ENCODE results near the gene PLAGL2.

The PLAGL2 gene

GRCh38 chr20:32192698-32193097 lies 14.8 kb downstream of the PLAGL2 start:
- H3K23ac ChIP-seq (ENCODE audit: low read length in 2 of 2), result no peak overlapping the region
- H2BK12ac ChIP-seq (ENCODE audit: low read length in 2 of 2), result no peak overlapping the region
- H3K9me3 ChIP-seq (ENCODE audit: control insufficient read depth, low read length), result no peaks in the 10 kb centered on the region
- no peak overlapping the region for H3K4ac ChIP-seq (ENCODE audit: low read depth in 1 of 2, low read length in 2 of 2)
- H3K18ac ChIP-seq (ENCODE audit: low read depth in 1 of 2, low read length in 2 of 2), result no peak overlapping the region
- H2AK5ac ChIP-seq (ENCODE audit: low read length, severe bottlenecking), result no peak overlapping the region
- H4K8ac ChIP-seq (ENCODE audit: low read length), result no peak overlapping the region
- peaks cover 22% of the 10 kb centered on the region for H3K4me1 ChIP-seq (ENCODE audit: control insufficient read depth, insufficient read depth, low read depth, low read length)
- no peak overlapping the region for H3K4me2 ChIP-seq (ENCODE audit: low read length, poor library complexity, severe bottlenecking)
- no peak overlapping the region for H2BK5ac ChIP-seq (ENCODE audit: low read depth, low read length, poor library complexity, severe bottlenecking)
- no peak overlapping the region for H4K91ac ChIP-seq (ENCODE audit: low read length)
- no peak overlapping the region for H2BK120ac ChIP-seq (ENCODE audit: low read depth, low read length)
- no peak overlapping the region for H2AFZ ChIP-seq (ENCODE audit: low read depth, low read length)
- H3K27me3 ChIP-seq (ENCODE audit: control insufficient read depth in 1 of 2, insufficient read depth in 1 of 2, low read length in 2 of 2), result no peaks in the 10 kb centered on the region
- H3K36me3 ChIP-seq (ENCODE audit: control insufficient read depth in 1 of 2, insufficient read depth in 2 of 2, low read depth in 1 of 2, low read length in 2 of 2), result peaks cover 32 to 54% of the 10 kb centered on the region in 2 experiments
- DNase-seq, result no peak
- H3K14ac ChIP-seq (ENCODE audit: low read length in 2 of 2), result no peak overlapping the region
- H2BK15ac ChIP-seq (ENCODE audit: low read depth, poor library complexity, severe bottlenecking), result no peak overlapping the region
- H3K9ac ChIP-seq (ENCODE audit: low read length), result no peak overlapping the region
- no peak overlapping the region for H3K4me3 ChIP-seq (ENCODE audit: insufficient read depth in 1 of 2, low read depth in 1 of 2, low read length in 2 of 2)
- no peak overlapping the region for H3K27ac ChIP-seq (ENCODE audit: low read length, poor library complexity, severe bottlenecking)
- peaks cover 50% of the 10 kb centered on the region for H3K79me1 ChIP-seq (replicated peaks; ENCODE audit: low read length, poor library complexity, severe bottlenecking)
- 94% methylated on average over 3 of the region's 3 CpGs for WGBS

- Histone ChIP-seq H4K91ac (ENCODE audit: low read length) (no peak overlapping the region), H2AK5ac (ENCODE audit: low read length, severe bottlenecking) (no peak overlapping the region), H3K79me1 (replicated peaks; ENCODE audit: low read length, poor library complexity, severe bottlenecking) (peaks cover 48% of the 10 kb centered on the region), H3K27me3 (ENCODE audit: control insufficient read depth in 1 of 2, insufficient read depth in 1 of 2, low read length in 2 of 2) (no peaks in the 10 kb centered on the region), H4K8ac (ENCODE audit: low read length) (no peak overlapping the region), H3K4ac (ENCODE audit: low read depth in 1 of 2, low read length in 2 of 2) (no peak overlapping the region), H3K36me3 (ENCODE audit: control insufficient read depth in 1 of 2, insufficient read depth in 2 of 2, low read depth in 1 of 2, low read length in 2 of 2) (peaks cover 24 to 47% of the 10 kb centered on the region in 2 experiments), H3K4me2 (ENCODE audit: low read length, poor library complexity, severe bottlenecking) (no peak overlapping the region), H3K4me1 (ENCODE audit: control insufficient read depth, insufficient read depth, low read depth, low read length) (peaks cover 22% of the 10 kb centered on the region), H3K9me3 (ENCODE audit: control insufficient read depth, low read length) (no peaks in the 10 kb centered on the region), H2AFZ (ENCODE audit: low read depth, low read length) (no peak overlapping the region), H3K4me3 (ENCODE audit: insufficient read depth in 1 of 2, low read depth in 1 of 2, low read length in 2 of 2) (no peak overlapping the region), H2BK5ac (ENCODE audit: low read depth, low read length, poor library complexity, severe bottlenecking) (no peak overlapping the region), H2BK12ac (ENCODE audit: low read length in 2 of 2) (no peak overlapping the region), H3K23ac (ENCODE audit: low read length in 2 of 2) (peak overlapping the region in 1 of 2 experiments; percentile 15), H3K14ac (ENCODE audit: low read length in 2 of 2) (no peak overlapping the region), H3K27ac (ENCODE audit: low read length, poor library complexity, severe bottlenecking) (no peak overlapping the region), H2BK120ac (ENCODE audit: low read depth, low read length) (no peak overlapping the region), H2BK15ac (ENCODE audit: low read depth, poor library complexity, severe bottlenecking) (no peak overlapping the region), H3K18ac (ENCODE audit: low read depth in 1 of 2, low read length in 2 of 2) (no peak overlapping the region), H3K9ac (ENCODE audit: low read length) (no peak overlapping the region)
- DNase-seq, result no peak
Observed at GRCh38 chr20:32191873-32192272, 15.7 kb downstream of the PLAGL2 start.

- H2BK12ac ChIP-seq (ENCODE audit: low read length in 2 of 2), result no peak overlapping the region
- no peak overlapping the region for H3K9ac ChIP-seq (ENCODE audit: low read length)
- peaks cover 46% of the 10 kb centered on the region for H3K79me1 ChIP-seq (replicated peaks; ENCODE audit: low read length, poor library complexity, severe bottlenecking)
- H4K91ac ChIP-seq (ENCODE audit: low read length), result no peak overlapping the region
- H2BK120ac ChIP-seq (ENCODE audit: low read depth, low read length), result no peak overlapping the region
- H3K9me3 ChIP-seq (ENCODE audit: control insufficient read depth, low read length), result no peaks in the 10 kb centered on the region
- H3K4me1 ChIP-seq (ENCODE audit: control insufficient read depth, insufficient read depth, low read depth, low read length), result peaks cover 22% of the 10 kb centered on the region
- no peak overlapping the region for H2AK5ac ChIP-seq (ENCODE audit: low read length, severe bottlenecking)
- H3K27me3 ChIP-seq (ENCODE audit: control insufficient read depth in 1 of 2, insufficient read depth in 1 of 2, low read length in 2 of 2), result no peaks in the 10 kb centered on the region
- H3K27ac ChIP-seq (ENCODE audit: low read length, poor library complexity, severe bottlenecking), result no peak overlapping the region
- H2BK15ac ChIP-seq (ENCODE audit: low read depth, poor library complexity, severe bottlenecking), result no peak overlapping the region
- H3K4ac ChIP-seq (ENCODE audit: low read depth in 1 of 2, low read length in 2 of 2), result no peak overlapping the region
- no peak overlapping the region for H3K14ac ChIP-seq (ENCODE audit: low read length in 2 of 2)
- no peak overlapping the region for H4K8ac ChIP-seq (ENCODE audit: low read length)
- 89% methylated on average over 3 of the region's 3 CpGs for WGBS
- H2BK5ac ChIP-seq (ENCODE audit: low read depth, low read length, poor library complexity, severe bottlenecking), result no peak overlapping the region
- H3K4me3 ChIP-seq (ENCODE audit: insufficient read depth in 1 of 2, low read depth in 1 of 2, low read length in 2 of 2), result no peak overlapping the region
- no peak overlapping the region for H2AFZ ChIP-seq (ENCODE audit: low read depth, low read length)
- no peak overlapping the region for H3K4me2 ChIP-seq (ENCODE audit: low read length, poor library complexity, severe bottlenecking)
- no peak overlapping the region for H3K18ac ChIP-seq (ENCODE audit: low read depth in 1 of 2, low read length in 2 of 2)
- H3K36me3 ChIP-seq (ENCODE audit: control insufficient read depth in 1 of 2, insufficient read depth in 2 of 2, low read depth in 1 of 2, low read length in 2 of 2), result peaks cover 21 to 42% of the 10 kb centered on the region in 2 experiments
- H3K23ac ChIP-seq (ENCODE audit: low read length in 2 of 2), result no peak overlapping the region
- no peak for DNase-seq
Observed at GRCh38 chr20:32191422-32191821, 16.1 kb downstream of the PLAGL2 start.

- H3K4ac ChIP-seq (ENCODE audit: low read depth in 1 of 2, low read length in 2 of 2), result peak overlapping the region in 1 of 2 experiments; percentile 85
- H2BK15ac ChIP-seq (ENCODE audit: low read depth, poor library complexity, severe bottlenecking), result no peak overlapping the region
- DNase-seq, result no peak
- H4K8ac ChIP-seq (ENCODE audit: low read length), result peak overlapping the region; percentile 92
- H3K4me2 ChIP-seq (ENCODE audit: low read length, poor library complexity, severe bottlenecking), result peak overlapping the region; percentile 75
- H3K14ac ChIP-seq (ENCODE audit: low read length in 2 of 2), result peak overlapping the region in 1 of 2 experiments; percentile 20
- peaks cover 15 to 36% of the 10 kb centered on the region in 2 experiments for H3K36me3 ChIP-seq (ENCODE audit: control insufficient read depth in 1 of 2, insufficient read depth in 2 of 2, low read depth in 1 of 2, low read length in 2 of 2)
- no peak overlapping the region for H2AFZ ChIP-seq (ENCODE audit: low read depth, low read length)
- H3K4me1 ChIP-seq (ENCODE audit: control insufficient read depth, insufficient read depth, low read depth, low read length), result peaks cover 22% of the 10 kb centered on the region
- no peak overlapping the region for H3K27ac ChIP-seq (ENCODE audit: low read length, poor library complexity, severe bottlenecking)
- H3K9ac ChIP-seq (ENCODE audit: low read length), result peak overlapping the region; percentile 94
- H3K27me3 ChIP-seq (ENCODE audit: control insufficient read depth in 1 of 2, insufficient read depth in 1 of 2, low read length in 2 of 2), result no peaks in the 10 kb centered on the region
- 36% methylated on average over 14 of the region's 14 CpGs for WGBS
- H3K18ac ChIP-seq (ENCODE audit: low read depth in 1 of 2, low read length in 2 of 2), result peak overlapping the region; percentile 20 to 58
- no peak overlapping the region for H2AK5ac ChIP-seq (ENCODE audit: low read length, severe bottlenecking)
- peak overlapping the region; percentile 60 to 75 for H3K4me3 ChIP-seq (ENCODE audit: insufficient read depth in 1 of 2, low read depth in 1 of 2, low read length in 2 of 2)
- no peaks in the 10 kb centered on the region for H3K9me3 ChIP-seq (ENCODE audit: control insufficient read depth, low read length)
- H2BK120ac ChIP-seq (ENCODE audit: low read depth, low read length), result peak overlapping the region; percentile 68
- H2BK12ac ChIP-seq (ENCODE audit: low read length in 2 of 2), result no peak overlapping the region
- H4K91ac ChIP-seq (ENCODE audit: low read length), result peak overlapping the region; percentile 76
- no peak overlapping the region for H2BK5ac ChIP-seq (ENCODE audit: low read depth, low read length, poor library complexity, severe bottlenecking)
- H3K23ac ChIP-seq (ENCODE audit: low read length in 2 of 2), result no peak overlapping the region
- H3K79me1 ChIP-seq (replicated peaks; ENCODE audit: low read length, poor library complexity, severe bottlenecking), result peaks cover 40% of the 10 kb centered on the region
Observed at GRCh38 chr20:32190616-32191415, 16.7 kb downstream of the PLAGL2 start.

All from mesenchymal stem cell (in vitro differentiated cells and primary cell).